ENCODE measurements around the gene CERS3.

- TF ChIP-seq CTCF (IDR thresholded peaks at IDR 0.05) (no peak), POLR2A (IDR thresholded peaks at IDR 0.05; ENCODE audit: low read depth) (no peak)
These were observed 19.2 kb upstream of the CERS3 start for GRCh38 chr15:100547961-100548360.

All from esophagus muscularis mucosa (tissue), 3 donors.